Loucy (cell line): ENCODE results near the gene DOCK8.

Experiments
- H2AFZ ChIP-seq: fragments of 200-600 bp; sonication (generic); 2 replicates; pipeline ENCODE4 v1.6.0; 2016; ENCODE audit warnings: antibody characterized with exemption, mild to moderate bottlenecking, low read length, moderate library complexity
- H3F3A ChIP-seq: fragments of 200-600 bp; 2 replicates; pipeline ENCODE4 v1.6.0; 2016; ENCODE audit warnings: antibody characterized with exemption, low read depth, mild to moderate bottlenecking
- H3K27me3 ChIP-seq: fragments of 200-600 bp; sonication (generic); 2 replicates; pipeline ENCODE4 v1.6.1; 2014; ENCODE audit warnings: low read length, mild to moderate bottlenecking; ENCODE audit not compliant: insufficient read depth, poor library complexity, severe bottlenecking
- H3K36me3 ChIP-seq: fragments of 200-600 bp; sonication (generic); 2 replicates; pipeline ENCODE4 v1.6.1; 2016; ENCODE audit warnings: low read length; ENCODE audit not compliant: insufficient read depth
- H3K4me1 ChIP-seq: fragments of 200-600 bp; sonication (generic); 2 replicates; pipeline ENCODE4 v1.5.1; 2014; ENCODE audit warnings: low read length, mild to moderate bottlenecking; ENCODE audit not compliant: insufficient read depth, poor library complexity, severe bottlenecking
- H3K4me2 ChIP-seq: fragments of 200-600 bp; sonication (generic); 2 replicates; pipeline ENCODE4 v1.6.0; 2014; ENCODE audit warnings: antibody characterized with exemption, low read length, low read depth, mild to moderate bottlenecking; ENCODE audit not compliant: poor library complexity, severe bottlenecking
- H3K4me3 ChIP-seq: fragments of 200-600 bp; sonication (generic); 2 replicates; pipeline ENCODE4 v1.5.1; 2014; ENCODE audit warnings: low read length, mild to moderate bottlenecking, mixed read lengths; ENCODE audit not compliant: poor library complexity, severe bottlenecking
- H3K79me2 ChIP-seq: fragments of 200-600 bp; sonication (generic); 2 replicates; pipeline ENCODE4 v1.6.1; 2014; ENCODE audit warnings: low read length; ENCODE audit not compliant: insufficient read depth
- H3K9ac ChIP-seq: fragments of 200-600 bp; sonication (generic); 2 replicates; pipeline ENCODE4 v1.6.0; 2014; ENCODE audit warnings: mild to moderate bottlenecking, low read depth, low read length, moderate library complexity; ENCODE audit not compliant: poor library complexity, severe bottlenecking
- H3K9me2 ChIP-seq: fragments of 200-600 bp; sonication (generic); replicated peaks from 2 replicates; pipeline ENCODE4 v1.6.1; 2016; ENCODE audit warnings: low read depth, low read length, mixed read lengths
- H3K9me3 ChIP-seq: fragments of 200-600 bp; sonication (generic); 2 replicates; pipeline ENCODE4 v1.6.1; 2014; ENCODE audit warnings: mild to moderate bottlenecking, antibody characterized with exemption, low read length, low read depth; ENCODE audit not compliant: insufficient read depth
- H4K20me1 ChIP-seq: fragments of 200-600 bp; sonication (generic); 2 replicates; pipeline ENCODE4 v1.6.0; 2014; ENCODE audit warnings: antibody characterized with exemption, low read length, mild to moderate bottlenecking; ENCODE audit not compliant: insufficient read depth, poor library complexity, severe bottlenecking
- CTCF ChIP-seq: fragments of 200-600 bp; sonication (generic); conservative IDR thresholded peaks from 2 replicates; pipeline ENCODE4 v1.5.1; 2014; ENCODE audit warnings: mild to moderate bottlenecking, antibody characterized with exemption, low read length
- EZH2phosphoT487 ChIP-seq: fragments of 200-600 bp; IDR thresholded peaks from 2 replicates; pipeline ENCODE4 v1.6.1; 2018; ENCODE audit warnings: antibody characterized with exemption, mild to moderate bottlenecking, moderate library complexity, borderline replicate concordance

The DOCK8 gene

GRCh38 chr9:456365-456764, 241.7 kb downstream of the DOCK8 start:
- Histone ChIP-seq H3K4me2 (no peak overlapping the region), H4K20me1 (peaks cover 2% of the 10 kb centered on the region), H3K4me3 (no peak overlapping the region), H3K27me3 (no peaks in the 10 kb centered on the region), H2AFZ (no peak overlapping the region), H3K36me3 (peaks cover 65% of the 10 kb centered on the region), H3F3A (no peaks in the 10 kb centered on the region), H3K79me2 (no peaks in the 10 kb centered on the region), H3K9me2 (no peaks in the 10 kb centered on the region), H3K9ac (no peak overlapping the region), H3K4me1 (peaks cover 8% of the 10 kb centered on the region), H3K9me3 (no peaks in the 10 kb centered on the region)
- TF ChIP-seq EZH2phosphoT487 (no peak), CTCF (no peak)

GRCh38 chr9:458590-458989, 243.9 kb downstream of the DOCK8 start:
- no peak overlapping the region for H2AFZ ChIP-seq
- H4K20me1 ChIP-seq, result peaks cover 2% of the 10 kb centered on the region
- H3K4me3 ChIP-seq, result no peak overlapping the region
- peaks cover 65% of the 10 kb centered on the region; the same call in 1 of the 2 replicates for H3K36me3 ChIP-seq
- H3K4me1 ChIP-seq, result peaks cover 8% of the 10 kb centered on the region
- no peaks in the 10 kb centered on the region for H3F3A ChIP-seq
- H3K9me2 ChIP-seq, result no peaks in the 10 kb centered on the region
- no peaks in the 10 kb centered on the region for H3K27me3 ChIP-seq
- TF ChIP-seq CTCF (no peak), EZH2phosphoT487 (no peak)
- H3K9me3 ChIP-seq, result no peaks in the 10 kb centered on the region
- no peak overlapping the region for H3K4me2 ChIP-seq
- no peak overlapping the region for H3K9ac ChIP-seq
- no peaks in the 10 kb centered on the region for H3K79me2 ChIP-seq

GRCh38 chr9:459491-460444, 245.1 kb downstream of the DOCK8 start:
- no peak overlapping the region for H3K4me2 ChIP-seq
- no peak overlapping the region for H3K4me3 ChIP-seq
- H3K4me1 ChIP-seq, result peaks cover 8% of the 10 kb centered on the region
- peaks cover 2% of the 10 kb centered on the region for H4K20me1 ChIP-seq
- no peaks in the 10 kb centered on the region for H3F3A ChIP-seq
- H3K79me2 ChIP-seq, result no peaks in the 10 kb centered on the region
- no peak overlapping the region for H2AFZ ChIP-seq
- no peaks in the 10 kb centered on the region for H3K27me3 ChIP-seq
- H3K9ac ChIP-seq, result peak overlapping the region; percentile 13
- H3K36me3 ChIP-seq, result peaks cover 66% of the 10 kb centered on the region; the same call in 1 of the 2 replicates
- no peaks in the 10 kb centered on the region for H3K9me2 ChIP-seq
- no peaks in the 10 kb centered on the region for H3K9me3 ChIP-seq
- TF ChIP-seq EZH2phosphoT487, result no peak
- TF ChIP-seq CTCF, result peak; percentile 54
